ENCODE measurements around the gene RNF125. TPM values are rescaled to one million over a fixed set of nuclear protein-coding genes. Genes with fewer than 3 reads are reported as not detected.

RNF125 gene
- total and polyA plus RNA-seq, 10 of the 15 experiments (the other 5 are each of a cell fraction or from before 2014, with no cell fraction given) = 0.79 to 3.9 (median 2.9) TPM

DNA sequence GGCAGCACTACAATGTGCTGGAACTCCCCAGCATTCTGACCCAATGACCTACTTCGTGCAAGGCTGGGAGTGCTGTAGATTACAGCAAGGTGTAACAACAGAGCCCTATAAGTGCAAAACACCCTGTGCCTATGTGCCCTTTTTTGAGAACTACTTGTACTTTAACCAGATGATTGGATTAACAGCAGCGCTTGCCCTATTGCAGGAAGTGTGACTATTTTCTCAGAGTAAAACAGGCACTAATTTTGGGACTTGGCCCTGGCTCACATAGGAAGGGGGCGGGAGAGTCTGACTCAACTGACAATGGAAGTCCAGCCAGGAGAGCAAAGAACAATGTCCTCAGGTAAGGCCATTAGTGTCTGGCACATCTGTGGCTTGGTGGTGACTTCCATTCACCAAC is 35.6 kb upstream of the RNF125 start (continued):
- TF ChIP-seq, protein P1, sequence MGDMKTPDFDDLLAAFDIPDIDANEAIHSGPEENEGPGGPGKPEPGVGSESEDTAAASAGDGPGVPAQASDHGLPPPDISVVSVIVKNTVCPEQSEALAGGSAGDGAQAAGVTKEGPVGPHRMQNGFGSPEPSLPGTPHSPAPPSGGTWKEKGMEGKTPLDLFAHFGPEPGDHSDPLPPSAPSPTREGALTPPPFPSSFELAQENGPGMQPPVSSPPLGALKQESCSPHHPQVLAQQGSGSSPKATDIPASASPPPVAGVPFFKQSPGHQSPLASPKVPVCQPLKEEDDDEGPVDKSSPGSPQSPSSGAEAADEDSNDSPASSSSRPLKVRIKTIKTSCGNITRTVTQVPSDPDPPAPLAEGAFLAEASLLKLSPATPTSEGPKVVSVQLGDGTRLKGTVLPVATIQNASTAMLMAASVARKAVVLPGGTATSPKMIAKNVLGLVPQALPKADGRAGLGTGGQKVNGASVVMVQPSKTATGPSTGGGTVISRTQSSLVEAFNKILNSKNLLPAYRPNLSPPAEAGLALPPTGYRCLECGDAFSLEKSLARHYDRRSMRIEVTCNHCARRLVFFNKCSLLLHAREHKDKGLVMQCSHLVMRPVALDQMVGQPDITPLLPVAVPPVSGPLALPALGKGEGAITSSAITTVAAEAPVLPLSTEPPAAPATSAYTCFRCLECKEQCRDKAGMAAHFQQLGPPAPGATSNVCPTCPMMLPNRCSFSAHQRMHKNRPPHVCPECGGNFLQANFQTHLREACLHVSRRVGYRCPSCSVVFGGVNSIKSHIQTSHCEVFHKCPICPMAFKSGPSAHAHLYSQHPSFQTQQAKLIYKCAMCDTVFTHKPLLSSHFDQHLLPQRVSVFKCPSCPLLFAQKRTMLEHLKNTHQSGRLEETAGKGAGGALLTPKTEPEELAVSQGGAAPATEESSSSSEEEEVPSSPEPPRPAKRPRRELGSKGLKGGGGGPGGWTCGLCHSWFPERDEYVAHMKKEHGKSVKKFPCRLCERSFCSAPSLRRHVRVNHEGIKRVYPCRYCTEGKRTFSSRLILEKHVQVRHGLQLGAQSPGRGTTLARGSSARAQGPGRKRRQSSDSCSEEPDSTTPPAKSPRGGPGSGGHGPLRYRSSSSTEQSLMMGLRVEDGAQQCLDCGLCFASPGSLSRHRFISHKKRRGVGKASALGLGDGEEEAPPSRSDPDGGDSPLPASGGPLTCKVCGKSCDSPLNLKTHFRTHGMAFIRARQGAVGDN (IDR thresholded peaks at IDR 0.05) = no peak
- TF ChIP-seq CHD1 (IDR thresholded peaks at IDR 0.05; ENCODE audit: low read depth, low read length) (no peak), SPI1 (IDR thresholded peaks at IDR 0.05; ENCODE audit: borderline replicate concordance, insufficient read depth, low read depth, low read length) (no peak), JUND (IDR thresholded peaks at IDR 0.05; ENCODE audit: low read depth, low read length) (no peak)

DNA sequence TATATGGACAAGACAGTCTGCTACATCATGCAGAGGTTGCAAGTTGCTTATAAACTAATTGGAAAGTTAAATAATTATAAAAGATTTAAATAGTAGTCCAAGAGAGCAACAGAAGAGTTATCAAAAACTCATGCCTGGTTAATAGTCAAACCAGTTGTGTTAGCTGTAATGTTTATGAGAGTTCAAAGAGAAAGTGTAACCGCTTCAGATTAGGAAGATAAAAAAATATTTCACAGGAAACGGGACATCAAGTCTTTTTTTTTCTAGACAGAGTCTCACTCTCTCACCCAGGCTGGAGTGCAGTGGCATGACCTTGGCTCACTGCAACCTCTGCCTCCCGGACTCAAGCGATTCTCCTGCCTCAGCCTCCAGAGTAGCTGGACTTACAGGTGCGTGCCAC is 34.6 kb upstream of the RNF125 start:
- H3K9me3 ChIP-seq (replicated peaks; ENCODE audit: control insufficient read depth, insufficient read depth, low read length) = peaks cover under 1% of the 10 kb centered on the region; the same call in 1 of the 3 replicates
- no peak overlapping the region for H2AFZ ChIP-seq (ENCODE audit: control insufficient read depth, low read depth, low read length)
- no peaks in the 10 kb centered on the region for H4K20me1 ChIP-seq (ENCODE audit: control insufficient read depth, insufficient read depth)
- 67% methylated on average over 5 of the region's 5 CpGs for WGBS (ENCODE audit: insufficient coverage, insufficient replicate concordance, low lambda C conversion rate, missing lambda C conversion rate)
- no peak overlapping the region for H3K4me2 ChIP-seq (ENCODE audit: control insufficient read depth, insufficient read depth)
- no peaks in the 10 kb centered on the region for H3K4me1 ChIP-seq (ENCODE audit: control insufficient read depth, insufficient read depth, low read length)
- intact Hi-C loops (cut with micrococcal nuclease; ENCODE audit: unreplicated experiment) (no loop called here), in situ Hi-C loops (cut with MboI) (no loop called here)
- no peak for DNase-seq (ENCODE audit: low read depth, low spot score)
- FAIRE-seq = no peak
- no peaks in the 10 kb centered on the region for H3K79me2 ChIP-seq (ENCODE audit: control insufficient read depth, insufficient read depth, low read length)
- ChIA-PET SMC1A (ENCODE audit: uncharacterized antibody, unreplicated experiment) (no interaction called here), POLR2A (no interaction called here), CTCF (interaction anchor here (1.7 kb wide), 1 partner anchor 9 kb away, joined by 6 read pairs; no protein-coding TSS in a partner anchor), RAD21 (ENCODE audit: unreplicated experiment) (no interaction called here)
- no peak overlapping the region for H3K9ac ChIP-seq (ENCODE audit: control insufficient read depth, insufficient read depth, low read length)
- no peak overlapping the region for H3K4me3 ChIP-seq
- no peak overlapping the region for H3K27ac ChIP-seq (ENCODE audit: control insufficient read depth, insufficient read depth)
- no peak for ATAC-seq
- H3K27me3 ChIP-seq (replicated peaks in 1 of 2; ENCODE audit: control insufficient read depth in 2 of 2, insufficient read depth in 2 of 2, low read length in 1 of 2) = no peaks in the 10 kb centered on the region
- BruUV-seq (replicated peaks) = no TSS peak
- no peaks in the 10 kb centered on the region for H3K36me3 ChIP-seq (ENCODE audit: control insufficient read depth in 2 of 2, insufficient read depth in 2 of 2, low read length in 1 of 2)
- TF ChIP-seq PAX8 (IDR thresholded peaks at IDR 0.05) (no peak), DPF2 (IDR thresholded peaks at IDR 0.05) (no peak), ZZZ3 (IDR thresholded peaks at IDR 0.05; ENCODE audit: control insufficient read depth, insufficient read length, low read depth) (no peak), FOXK2 (IDR thresholded peaks at IDR 0.05) (no peak), SIN3A (IDR thresholded peaks at IDR 0.05; ENCODE audit: low read depth, low read length) (no peak), ZBED1 (IDR thresholded peaks at IDR 0.05; ENCODE audit: borderline replicate concordance) (no peak), EZH2 (IDR thresholded peaks at IDR 0.05; ENCODE audit: borderline replicate concordance, control insufficient read depth, low read depth, low read length) (no peak), HDAC2 (IDR thresholded peaks at IDR 0.05) (no peak), PAX5 (IDR thresholded peaks at IDR 0.05; ENCODE audit: borderline replicate concordance, low read depth, low read length) (no peak), SIX5 (IDR thresholded peaks at IDR 0.05; ENCODE audit: low read depth, low read length, severe bottlenecking) (no peak), CBX5 (IDR thresholded peaks at IDR 0.05; ENCODE audit: low read depth) (no peak), NFIC (IDR thresholded peaks at IDR 0.05; ENCODE audit: low read depth, low read length) (no peak)
- TF ChIP-seq, protein P2, sequence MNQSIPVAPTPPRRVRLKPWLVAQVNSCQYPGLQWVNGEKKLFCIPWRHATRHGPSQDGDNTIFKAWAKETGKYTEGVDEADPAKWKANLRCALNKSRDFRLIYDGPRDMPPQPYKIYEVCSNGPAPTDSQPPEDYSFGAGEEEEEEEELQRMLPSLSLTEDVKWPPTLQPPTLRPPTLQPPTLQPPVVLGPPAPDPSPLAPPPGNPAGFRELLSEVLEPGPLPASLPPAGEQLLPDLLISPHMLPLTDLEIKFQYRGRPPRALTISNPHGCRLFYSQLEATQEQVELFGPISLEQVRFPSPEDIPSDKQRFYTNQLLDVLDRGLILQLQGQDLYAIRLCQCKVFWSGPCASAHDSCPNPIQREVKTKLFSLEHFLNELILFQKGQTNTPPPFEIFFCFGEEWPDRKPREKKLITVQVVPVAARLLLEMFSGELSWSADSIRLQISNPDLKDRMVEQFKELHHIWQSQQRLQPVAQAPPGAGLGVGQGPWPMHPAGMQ (IDR thresholded peaks at IDR 0.05; ENCODE audit: borderline replicate concordance) = no peak
- TF ChIP-seq, protein P3, sequence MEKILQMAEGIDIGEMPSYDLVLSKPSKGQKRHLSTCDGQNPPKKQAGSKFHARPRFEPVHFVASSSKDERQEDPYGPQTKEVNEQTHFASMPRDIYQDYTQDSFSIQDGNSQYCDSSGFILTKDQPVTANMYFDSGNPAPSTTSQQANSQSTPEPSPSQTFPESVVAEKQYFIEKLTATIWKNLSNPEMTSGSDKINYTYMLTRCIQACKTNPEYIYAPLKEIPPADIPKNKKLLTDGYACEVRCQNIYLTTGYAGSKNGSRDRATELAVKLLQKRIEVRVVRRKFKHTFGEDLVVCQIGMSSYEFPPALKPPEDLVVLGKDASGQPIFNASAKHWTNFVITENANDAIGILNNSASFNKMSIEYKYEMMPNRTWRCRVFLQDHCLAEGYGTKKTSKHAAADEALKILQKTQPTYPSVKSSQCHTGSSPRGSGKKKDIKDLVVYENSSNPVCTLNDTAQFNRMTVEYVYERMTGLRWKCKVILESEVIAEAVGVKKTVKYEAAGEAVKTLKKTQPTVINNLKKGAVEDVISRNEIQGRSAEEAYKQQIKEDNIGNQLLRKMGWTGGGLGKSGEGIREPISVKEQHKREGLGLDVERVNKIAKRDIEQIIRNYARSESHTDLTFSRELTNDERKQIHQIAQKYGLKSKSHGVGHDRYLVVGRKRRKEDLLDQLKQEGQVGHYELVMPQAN (conservative IDR thresholded peaks at IDR 0.05) = no peak

Measured in GM12878 (cell line).